Measurements from ENCODE around the gene KRTAP13-1.

DNA sequence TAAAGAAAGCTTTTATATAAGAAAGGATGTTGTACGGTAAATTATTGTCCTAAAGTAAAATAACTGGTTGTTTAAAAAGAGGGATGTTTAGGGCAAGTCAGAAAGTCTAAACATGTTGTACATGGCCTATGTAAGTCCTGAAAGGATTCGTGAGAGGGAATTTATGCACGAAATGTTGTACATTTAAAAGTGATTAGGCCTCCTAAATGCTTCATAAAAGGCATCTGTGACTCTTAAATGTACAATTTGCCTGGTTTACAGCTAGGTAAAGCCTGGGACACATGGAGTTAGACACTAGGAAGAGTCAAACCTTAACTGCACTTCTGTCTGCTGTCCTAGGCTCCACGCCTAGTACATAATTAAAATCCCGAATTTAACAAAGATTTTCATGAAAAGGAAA is 20.2 kb downstream of the KRTAP13-1 start:
- no peak for TF ChIP-seq CTCF (IDR thresholded peaks at IDR 0.05)
- no peak for TF ChIP-seq POLR2A (IDR thresholded peaks at IDR 0.05)

Measured in testis (tissue), 2 donors.